Vagina (tissue), 2 donors: ENCODE results near the gene FCN1. TPM values are rescaled to one million over a fixed set of nuclear protein-coding genes. Genes with fewer than 3 reads are reported as not detected.
"Not testable (repeated sequence)": the region's sequence is repeated elsewhere in the genome, so short reads cannot be mapped to it uniquely, and the experiment has no call there.

ENCODE experiments used
- DNase-seq, 2 donors: peaks; one replicate each; pipeline ENCODE4 v3.0.0-alpha.2; 2017; ENCODE audit errors: extremely low spot score in 2 of 2
- H3K27ac ChIP-seq: fragments of 200-600 bp; sonication (generic); one replicate; pipeline ENCODE4 v1.5.1; 2019
- H3K27me3 ChIP-seq: fragments of 200-600 bp; sonication (generic); one replicate; pipeline ENCODE4 v1.5.1; 2019
- H3K36me3 ChIP-seq, 2 donors: fragments of 200-600 bp; sonication (generic); one replicate each; pipeline ENCODE4 v1.5.1; 2017 to 2019
- H3K4me1 ChIP-seq: fragments of 200-600 bp; sonication (generic); one replicate; pipeline ENCODE4 v1.5.1; 2019
- H3K4me3 ChIP-seq, 2 donors: fragments of 200-600 bp; sonication (generic); 1 replicate in 1 of 2; 2 replicates in 1 of 2; pipeline ENCODE4 v1.5.1; 2016 to 2019
- H3K9me3 ChIP-seq: fragments of 200-600 bp; sonication (generic); one replicate; pipeline ENCODE4 v1.5.1; 2019
- CTCF ChIP-seq, 3 experiments: fragments of 450-650 bp in 2 of 3; fragments of 200-600 bp in 1 of 3; sonication (generic) in 1 of 3; IDR thresholded peaks; one replicate each; pipeline ENCODE4 v1.5.1; 2017 to 2019; ENCODE audit warnings: antibody characterized with exemption in 3 of 3, mild to moderate bottlenecking in 2 of 3, moderate library complexity in 2 of 3
- POLR2A ChIP-seq, 2 donors: fragments of 450-650 bp; IDR thresholded peaks; one replicate each; pipeline ENCODE4 v1.6.1; 2017; ENCODE audit warnings: antibody characterized with exemption in 2 of 2, mild to moderate bottlenecking in 2 of 2, moderate library complexity in 2 of 2
- POLR2AphosphoS5 ChIP-seq, 2 donors: sonication (generic); formaldehyde crosslinking; IDR thresholded peaks; one replicate each; pipeline ENCODE4 v1.9.0; 2017; ENCODE audit warnings: antibody characterized with exemption in 2 of 2, mild to moderate bottlenecking in 2 of 2, low read depth in 1 of 2; ENCODE audit not compliant: insufficient read depth in 1 of 2
- intact Hi-C: fragments of 100-400 bp; cut with DNase I; formaldehyde crosslinking; loops from one replicate; pipeline ENCODE4 v1.15.1; 2023
- total RNA-seq: library from RNA; depleted of rRNA; stranded (reverse); fragments of >200 nt; gene quantifications from one replicate; pipeline ENCODE4 v1.2.3, GENCODE V29; 2016

Gene FCN1
- total RNA-seq, 1 donor from 2014 or later = 1.7 TPM

GRCh38 chr9:134863306-134863902 is 54.3 kb downstream of the FCN1 start:
- no peak for TF ChIP-seq POLR2A (IDR thresholded peaks at IDR 0.05)
- no peak for TF ChIP-seq POLR2AphosphoS5 (IDR thresholded peaks at IDR 0.05; ENCODE audit: insufficient read depth in 1 of 2, low read depth in 1 of 2)
- no peak for TF ChIP-seq CTCF (IDR thresholded peaks at IDR 0.05)
- H3K27me3 ChIP-seq = no peaks in the 10 kb centered on the region

GRCh38 chr9:134861595-134862334 is 55.9 kb downstream of the FCN1 start:
- Histone ChIP-seq H3K4me3 (no peak overlapping the region), H3K27me3 (no peaks in the 10 kb centered on the region), H3K4me1 (peaks cover 7% of the 10 kb centered on the region), H3K36me3 (no peaks in the 10 kb centered on the region), H3K9me3 (no peaks in the 10 kb centered on the region), H3K27ac (no peak overlapping the region)
- intact Hi-C loops = no loop called here
- TF ChIP-seq CTCF (IDR thresholded peaks at IDR 0.05) (no peak), POLR2AphosphoS5 (IDR thresholded peaks at IDR 0.05; ENCODE audit: insufficient read depth in 1 of 2, low read depth in 1 of 2) (no peak), POLR2A (IDR thresholded peaks at IDR 0.05) (no peak)
- DNase-seq = no peak

More at GRCh38 chr9:134863306-134863902, 54.3 kb downstream of the FCN1 start:
- Histone ChIP-seq H3K9me3 (no peaks in the 10 kb centered on the region), H3K27ac (no peak overlapping the region), H3K4me3 (no peak overlapping the region), H3K36me3 (no peaks in the 10 kb centered on the region), H3K4me1 (peaks cover 7% of the 10 kb centered on the region)
- intact Hi-C loops = no loop called here
- DNase-seq = no peak

- Histone ChIP-seq H3K27ac (no peak overlapping the region), H3K36me3 (no peaks in the 10 kb centered on the region), H3K9me3 (no peaks in the 10 kb centered on the region), H3K4me1 (peaks cover 7% of the 10 kb centered on the region), H3K27me3 (no peaks in the 10 kb centered on the region), H3K4me3 (no peak overlapping the region)
- DNase-seq = no peak
- intact Hi-C loops = no loop called here
- TF ChIP-seq POLR2A (IDR thresholded peaks at IDR 0.05) (no peak), CTCF (IDR thresholded peaks at IDR 0.05) (no peak), POLR2AphosphoS5 (IDR thresholded peaks at IDR 0.05; ENCODE audit: insufficient read depth in 1 of 2, low read depth in 1 of 2) (no peak)
These were observed 57.2 kb downstream of the FCN1 start for GRCh38 chr9:134860510-134860909.

GRCh38 chr9:134858051-134858841 is 59.5 kb downstream of the FCN1 start:
- Histone ChIP-seq H3K4me3 (no peak overlapping the region), H3K27me3 (no peaks in the 10 kb centered on the region), H3K27ac (no peak overlapping the region), H3K36me3 (no peaks in the 10 kb centered on the region), H3K4me1 (no peaks in the 10 kb centered on the region), H3K9me3 (no peaks in the 10 kb centered on the region)
- TF ChIP-seq CTCF (IDR thresholded peaks at IDR 0.05) (no peak), POLR2AphosphoS5 (IDR thresholded peaks at IDR 0.05; ENCODE audit: insufficient read depth in 1 of 2, low read depth in 1 of 2) (no peak), POLR2A (IDR thresholded peaks at IDR 0.05) (no peak)
- intact Hi-C loops = no loop called here
- DNase-seq = no peak

- H3K27ac ChIP-seq, DNase-seq, H3K4me1 ChIP-seq, H3K36me3 ChIP-seq, H3K9me3 ChIP-seq, intact Hi-C loops, H3K27me3 ChIP-seq, H3K4me3 ChIP-seq: not testable (repeated sequence)
These were observed 60.3 kb downstream of the FCN1 start for GRCh38 chr9:134857451-134857850.
